Fibroblast of skin of abdomen (primary cell): Measurements from ENCODE around the gene PLSCR3.
A peak's percentile ranks its signal among the peaks of the same experiment; 100 is the strongest.

ENCODE experiments used
- DNase-seq: peaks from one replicate; pipeline ENCODE4 v3.0.0-alpha.2; 2013

The PLSCR3 gene

DNA sequence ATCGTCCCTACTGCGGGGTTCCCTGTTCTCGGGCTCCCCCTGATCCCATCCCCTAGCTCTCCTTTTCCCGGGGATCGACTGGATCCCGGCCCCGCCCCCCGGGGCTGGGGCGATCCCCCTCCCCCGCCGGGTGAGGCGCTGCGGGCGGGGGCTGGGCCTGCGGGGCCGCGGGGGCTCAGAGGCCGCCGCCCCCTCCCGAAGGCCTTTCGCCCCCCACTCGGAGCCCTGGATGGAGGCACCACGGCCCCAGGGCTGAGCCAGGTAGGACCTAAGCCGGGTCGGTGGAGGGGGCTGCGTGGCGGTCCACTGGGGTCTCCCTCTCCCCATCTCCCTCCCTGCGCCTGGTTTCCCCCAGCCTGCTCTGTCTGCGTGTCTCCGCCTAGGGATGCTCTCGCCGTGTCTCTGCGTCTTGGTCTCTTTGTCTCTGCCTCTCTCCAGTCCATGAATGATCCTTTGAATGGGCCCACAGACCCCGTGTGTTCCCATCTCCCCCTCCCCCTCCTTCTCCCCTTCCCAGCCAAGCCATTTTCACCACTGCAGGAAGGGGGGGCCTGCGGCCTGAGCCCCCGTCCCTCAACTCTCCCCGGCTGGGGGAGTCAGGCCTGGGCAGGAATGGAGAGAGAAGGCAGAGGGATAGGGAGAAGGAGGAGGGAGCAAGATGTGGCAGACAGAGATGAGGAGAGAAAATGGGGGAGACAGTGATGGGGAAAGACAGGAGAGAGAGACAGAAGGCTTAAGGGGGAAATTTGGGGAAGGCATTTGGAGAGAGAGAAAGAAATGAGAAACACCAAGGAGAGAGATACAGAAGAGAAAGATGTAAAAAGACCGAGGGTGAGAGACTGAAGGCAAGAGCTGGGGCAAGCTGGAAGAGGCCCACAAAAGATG lies 11.3 kb upstream of the PLSCR3 start:
- peak; percentile 15 for DNase-seq

DNA sequence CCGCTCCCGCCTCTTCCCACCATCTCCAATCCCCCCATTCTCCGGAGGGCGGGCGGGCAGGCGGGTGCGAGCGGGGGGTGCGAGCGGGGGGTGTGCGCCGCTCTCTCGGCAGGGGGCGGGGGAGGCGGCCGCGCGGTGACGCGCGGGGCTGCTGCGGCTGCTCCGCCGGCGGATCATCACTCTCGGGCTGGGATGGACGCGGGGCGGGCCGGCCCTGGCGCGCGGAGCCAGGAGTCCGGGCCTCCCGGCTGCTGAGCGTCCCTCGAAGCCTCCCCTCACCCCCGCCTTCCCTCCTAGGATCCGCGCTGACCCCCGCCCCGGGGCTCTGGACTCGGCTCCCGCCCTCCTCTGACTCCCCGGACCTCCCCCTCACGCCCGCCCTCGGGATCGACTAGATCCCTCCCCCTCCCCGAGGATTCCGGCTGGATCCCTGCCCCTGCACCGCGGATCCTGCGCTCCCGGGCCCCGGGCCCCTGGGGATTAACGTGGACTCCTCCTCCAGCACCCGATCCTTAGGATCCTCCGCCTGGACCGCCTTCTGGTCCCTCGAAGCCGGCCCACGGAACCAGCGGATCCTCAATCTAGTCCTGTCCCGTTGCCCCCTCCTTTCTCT lies 10.5 kb upstream of the PLSCR3 start:
- DNase-seq, result peak; percentile 24

DNA sequence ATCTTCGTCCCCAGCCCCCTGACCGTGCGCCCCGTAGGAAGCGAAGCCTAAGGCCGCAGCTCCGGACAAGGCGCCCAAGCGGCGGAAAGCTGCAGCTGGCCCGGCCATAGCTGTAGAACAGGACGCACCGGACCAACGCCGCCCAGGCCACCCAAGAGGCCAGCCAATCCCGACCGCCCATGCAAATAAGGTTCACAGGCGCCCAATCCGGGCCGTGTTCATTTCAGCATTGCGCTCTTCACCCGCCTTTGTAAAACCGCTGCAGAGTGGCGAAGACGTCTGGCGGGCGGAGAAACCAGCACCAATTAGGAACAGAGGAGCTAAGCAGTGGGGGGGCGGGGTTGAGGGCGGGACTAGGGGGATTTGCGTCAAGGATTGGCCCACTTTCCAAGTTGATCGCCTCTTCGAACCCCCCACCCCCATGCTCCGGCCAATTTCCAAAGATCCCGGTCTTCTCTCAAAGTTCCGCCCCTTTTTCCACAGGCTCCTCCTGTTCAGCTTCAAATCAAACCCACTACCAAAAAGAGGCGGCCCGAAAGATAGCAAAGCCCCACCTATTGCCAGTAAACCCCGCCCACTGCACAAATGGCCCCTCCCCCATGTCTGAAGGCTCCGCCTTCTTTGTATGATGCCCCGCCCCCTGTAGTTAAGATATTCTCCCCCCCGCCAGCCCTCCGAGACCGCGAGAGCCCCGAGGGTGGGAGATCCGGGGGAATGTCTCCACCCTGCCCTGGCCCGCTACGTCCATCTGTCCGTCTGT lies 9.8 kb upstream of the PLSCR3 start, which contains the start of gene TMEM256:
TSS of gene TMEM256 (minus strand) at position 121 of the 760 bp plus-strand sequence. CDS start at position 108, 13 bp downstream.
- DNase-seq, result peak; percentile 100

DNA sequence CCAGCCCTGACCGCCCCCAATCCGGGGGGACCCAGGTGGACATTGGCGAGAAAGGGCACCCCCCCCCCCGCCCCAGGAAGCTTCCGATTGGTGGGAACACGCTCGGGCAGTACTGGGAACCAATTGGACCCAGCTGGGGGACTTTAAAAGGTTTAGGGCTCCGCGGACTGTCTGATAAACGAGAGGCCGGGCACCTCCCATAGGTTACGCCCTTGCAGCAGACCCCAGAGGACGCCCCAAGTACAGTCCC lies 9.3 kb upstream of the PLSCR3 start:
- DNase-seq, result no peak

DNA sequence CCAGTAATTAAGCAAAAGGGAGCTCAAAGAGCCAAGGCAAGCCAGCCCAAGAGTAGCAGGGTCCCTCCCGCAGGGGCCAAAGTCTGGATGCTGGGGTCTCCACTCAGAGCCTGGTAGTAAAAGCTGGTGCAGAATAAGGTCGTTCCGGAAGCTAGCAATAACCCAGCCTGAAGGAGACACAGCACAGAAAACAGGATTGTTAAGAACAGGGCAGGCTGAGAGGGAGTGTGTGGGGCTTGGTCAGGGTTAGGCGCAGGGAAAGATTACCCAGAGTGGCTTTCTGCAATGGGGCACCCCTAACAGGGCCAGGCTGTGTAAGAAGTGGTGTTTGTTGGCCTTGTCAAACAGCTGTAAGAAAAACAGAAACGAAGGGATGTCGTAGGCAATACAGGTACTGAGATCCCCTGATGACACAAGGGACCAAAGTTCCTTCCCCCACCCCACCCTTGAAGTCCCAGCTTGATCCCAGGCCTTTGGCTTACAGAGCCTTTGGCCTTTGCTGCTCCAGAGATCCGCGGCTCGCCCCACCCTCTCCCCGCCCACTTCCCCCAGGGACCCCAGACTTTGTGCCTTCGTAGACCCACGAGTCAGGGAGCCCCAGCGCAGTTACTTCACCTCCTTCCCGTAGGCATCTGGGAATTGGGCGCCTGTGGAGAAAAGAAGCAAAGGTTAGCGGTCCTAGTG lies 8.9 kb upstream of the PLSCR3 start:
- peak; percentile 12 for DNase-seq

DNA sequence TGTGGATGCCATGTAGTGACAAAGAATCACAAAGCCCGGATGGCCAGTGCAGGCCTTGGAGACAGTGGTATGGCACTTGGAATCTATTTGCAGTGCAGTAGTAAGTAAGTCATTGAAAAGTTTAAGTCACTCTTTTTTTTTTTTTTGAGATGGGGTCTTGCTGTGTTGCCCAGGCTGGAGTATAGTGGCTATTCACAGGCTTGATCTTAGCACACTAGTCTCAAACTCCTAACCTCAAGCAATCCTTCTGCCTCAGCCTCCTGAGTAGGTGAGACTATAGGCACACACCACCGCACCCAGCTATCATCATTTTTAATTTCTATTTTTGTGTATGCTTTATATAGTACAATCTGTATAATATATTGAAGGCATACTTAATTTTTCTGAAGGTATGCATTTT lies 4.3 kb upstream of the PLSCR3 start:
- no peak for DNase-seq

DNA sequence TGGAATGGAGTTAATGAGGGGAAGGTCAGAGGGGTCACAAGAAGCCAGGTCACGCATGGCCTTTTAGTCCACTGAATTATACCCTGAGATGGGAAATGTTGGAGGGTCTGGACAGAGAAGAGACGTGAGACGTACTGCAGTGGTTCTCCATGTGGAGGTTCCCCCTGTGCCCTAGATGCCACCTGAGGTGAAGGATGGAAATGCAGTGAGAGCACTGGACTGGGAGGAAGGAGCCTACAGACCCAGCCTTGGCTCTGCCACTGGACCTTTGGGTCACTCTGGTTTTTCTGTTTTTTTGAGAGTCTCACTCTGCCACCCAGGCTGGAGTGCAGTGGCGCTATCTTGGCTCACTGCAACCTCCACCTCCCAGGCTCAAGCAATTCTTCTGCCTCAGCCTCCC lies 1.8 kb upstream of the PLSCR3 start:
- no peak for DNase-seq

DNA sequence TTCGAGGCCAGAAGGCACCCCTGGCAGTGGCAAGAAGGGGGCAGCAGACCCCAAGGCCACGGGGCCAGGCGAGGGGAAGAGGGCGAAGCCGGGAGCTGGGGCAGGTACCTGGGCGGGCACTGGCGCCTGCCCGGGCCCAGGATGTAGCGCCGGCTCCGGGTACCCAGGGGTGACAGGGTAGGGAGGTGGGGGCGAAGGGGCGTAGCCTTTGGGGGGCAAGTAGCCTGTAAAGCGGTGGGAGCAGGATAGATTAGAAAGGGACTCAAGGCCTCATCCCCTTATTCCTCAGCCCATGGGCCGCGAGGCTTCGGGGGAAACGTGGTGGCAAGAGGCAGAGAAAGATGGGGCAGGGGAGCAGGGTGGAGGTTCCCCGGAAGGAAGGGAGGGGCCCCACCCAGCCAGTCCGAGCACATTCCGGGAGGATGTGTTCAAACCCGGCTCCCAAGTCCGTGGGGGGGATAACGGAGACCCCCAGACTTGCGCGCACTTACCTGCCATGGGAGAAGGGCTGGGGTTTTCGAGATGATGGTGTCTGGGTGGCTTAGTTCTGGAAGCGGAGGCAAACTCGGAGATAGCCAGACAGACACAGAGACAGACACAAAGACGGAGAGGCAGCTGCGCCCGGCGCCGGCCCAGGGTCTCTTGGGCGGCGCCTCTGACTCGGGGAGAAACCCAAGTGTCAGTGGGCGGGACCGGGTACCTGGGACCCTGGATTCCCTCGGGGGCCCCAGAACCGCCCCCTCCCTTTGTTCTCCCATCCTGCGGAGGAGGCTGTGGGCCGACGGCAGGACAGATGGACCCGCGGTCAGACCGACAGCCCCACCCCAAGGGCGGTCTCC lies 493 bp downstream of the PLSCR3 start:
- peak; percentile 17 for DNase-seq

DNA sequence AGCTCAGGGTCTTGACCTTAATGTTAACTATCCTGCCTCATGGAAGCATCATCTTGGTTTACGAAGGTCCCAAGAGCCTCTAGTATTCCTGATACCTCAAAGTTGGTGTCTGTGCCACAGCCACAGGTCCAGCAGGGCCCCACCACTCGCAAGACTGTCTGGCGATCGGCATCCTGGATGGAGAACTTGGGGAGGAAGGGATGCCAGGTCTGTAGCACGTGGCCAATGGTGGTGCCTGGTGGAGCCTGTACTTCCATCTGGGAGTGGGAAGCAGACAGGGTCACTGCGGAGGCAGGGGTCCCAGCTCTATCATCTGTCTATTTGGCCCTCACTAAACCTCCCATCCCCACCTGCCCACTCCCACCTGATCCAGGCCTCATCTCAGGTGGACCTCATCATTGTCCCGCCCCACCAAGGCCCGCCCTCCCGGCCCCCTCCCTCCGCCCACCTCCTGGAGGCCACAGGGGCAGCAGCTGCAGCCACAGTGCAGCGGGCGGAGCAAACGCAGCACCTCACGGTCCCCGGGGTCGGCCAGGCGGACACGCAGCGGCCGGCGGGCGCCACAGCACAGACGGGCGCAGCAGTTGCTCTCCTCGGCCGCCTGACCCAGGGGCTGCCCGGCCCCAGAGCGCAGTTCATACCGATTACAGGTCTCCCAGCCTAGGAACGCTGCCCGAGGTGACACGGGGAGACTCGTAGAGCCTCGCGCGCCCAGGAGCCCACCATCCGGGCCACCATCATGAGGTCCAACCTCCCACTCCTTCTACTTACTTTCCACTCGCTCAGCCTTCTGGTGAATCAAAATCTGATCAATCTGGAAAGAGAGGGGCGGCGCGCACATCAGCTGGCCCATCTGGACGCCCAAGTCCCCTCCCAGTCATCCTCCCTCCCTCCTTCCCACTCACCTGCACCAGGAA lies 1.4 kb downstream of the PLSCR3 start:
- no peak for DNase-seq

DNA sequence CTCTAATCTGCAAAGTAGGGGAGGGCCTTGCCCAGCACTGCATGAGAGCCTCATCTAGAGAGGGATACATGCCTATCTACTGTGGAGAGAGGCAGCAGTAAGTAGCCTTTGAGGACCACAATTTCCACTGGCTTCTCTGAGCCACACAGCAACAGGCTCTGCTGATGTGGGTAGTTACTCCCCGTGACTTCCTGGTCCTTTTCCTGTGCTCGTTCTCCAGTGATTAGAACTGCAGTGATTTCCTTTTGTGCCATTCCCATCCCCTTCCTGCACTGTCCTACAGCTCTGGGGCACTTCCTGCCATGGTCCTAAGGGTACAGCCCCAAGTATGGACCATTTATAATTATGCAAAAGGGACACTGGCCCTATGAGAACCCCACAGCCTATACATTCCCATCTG lies 3.0 kb downstream of the PLSCR3 start:
- no peak for DNase-seq

DNA sequence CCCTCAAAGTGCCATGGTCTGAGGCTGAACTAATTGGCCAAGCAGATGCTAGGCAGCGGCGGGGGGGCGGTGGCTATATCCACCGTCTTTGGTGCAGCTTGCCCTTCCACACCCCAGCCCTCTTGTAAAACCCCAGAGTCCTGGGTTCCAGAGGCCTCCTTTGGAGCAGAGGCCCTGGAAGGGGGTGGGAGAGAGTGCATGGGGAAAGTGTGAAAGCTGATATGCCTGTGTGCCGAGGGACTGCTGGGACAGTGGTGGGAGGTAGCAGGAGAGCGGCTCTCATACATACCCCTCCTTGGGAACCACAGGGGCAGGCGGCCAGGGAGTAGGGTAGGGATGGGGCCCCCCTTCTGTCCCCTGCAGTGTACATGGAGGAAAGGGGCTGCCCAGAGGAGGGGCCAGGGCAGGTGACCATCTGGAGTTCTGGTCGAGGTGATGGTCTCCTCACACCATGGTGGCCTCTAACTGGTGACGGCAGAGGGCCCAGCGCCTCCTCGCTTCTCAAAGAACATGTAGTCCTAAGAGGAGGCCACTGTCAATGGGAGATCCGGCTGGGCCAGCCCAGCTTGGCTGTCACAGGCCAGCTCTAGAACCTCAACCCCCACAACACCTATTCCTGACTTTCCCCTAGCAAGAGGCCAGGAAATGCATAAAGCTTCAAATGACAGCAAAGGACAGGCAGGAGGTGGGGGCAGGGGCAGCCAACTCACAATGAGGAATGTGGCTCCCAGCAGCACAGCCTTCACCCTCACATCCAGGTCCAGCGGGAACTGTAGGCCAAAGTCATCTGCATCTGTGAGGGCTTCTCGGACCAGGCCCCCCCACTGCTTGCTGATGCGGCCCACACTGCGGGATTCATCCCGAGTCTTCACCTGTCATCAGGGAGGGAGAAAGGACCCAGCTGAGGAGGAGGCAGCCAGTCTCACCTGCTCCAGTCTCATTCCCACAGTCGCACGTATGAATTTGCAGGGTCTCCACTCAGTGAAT lies 4.1 kb downstream of the PLSCR3 start:
- no peak for DNase-seq

DNA sequence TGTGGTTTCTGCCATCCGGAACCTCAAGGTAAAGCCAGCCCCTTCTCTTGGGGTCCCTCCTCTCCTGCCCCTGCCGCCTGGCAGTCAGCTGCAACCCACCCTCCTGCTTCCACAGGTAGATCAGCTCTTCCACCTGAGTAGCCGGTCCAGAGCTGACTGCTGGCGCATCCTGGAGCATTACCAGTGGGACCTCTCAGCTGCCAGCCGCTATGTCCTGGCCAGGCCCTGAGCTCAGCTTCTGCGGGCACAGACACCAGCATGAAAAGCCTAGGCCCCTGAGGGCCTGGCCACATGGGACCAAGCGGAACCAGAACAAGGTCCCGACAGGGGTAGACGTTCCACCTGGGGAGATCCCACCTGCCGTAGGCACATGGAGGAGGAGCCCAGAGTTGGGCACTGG lies 5.5 kb downstream of the PLSCR3 start:
- DNase-seq, result no peak

DNA sequence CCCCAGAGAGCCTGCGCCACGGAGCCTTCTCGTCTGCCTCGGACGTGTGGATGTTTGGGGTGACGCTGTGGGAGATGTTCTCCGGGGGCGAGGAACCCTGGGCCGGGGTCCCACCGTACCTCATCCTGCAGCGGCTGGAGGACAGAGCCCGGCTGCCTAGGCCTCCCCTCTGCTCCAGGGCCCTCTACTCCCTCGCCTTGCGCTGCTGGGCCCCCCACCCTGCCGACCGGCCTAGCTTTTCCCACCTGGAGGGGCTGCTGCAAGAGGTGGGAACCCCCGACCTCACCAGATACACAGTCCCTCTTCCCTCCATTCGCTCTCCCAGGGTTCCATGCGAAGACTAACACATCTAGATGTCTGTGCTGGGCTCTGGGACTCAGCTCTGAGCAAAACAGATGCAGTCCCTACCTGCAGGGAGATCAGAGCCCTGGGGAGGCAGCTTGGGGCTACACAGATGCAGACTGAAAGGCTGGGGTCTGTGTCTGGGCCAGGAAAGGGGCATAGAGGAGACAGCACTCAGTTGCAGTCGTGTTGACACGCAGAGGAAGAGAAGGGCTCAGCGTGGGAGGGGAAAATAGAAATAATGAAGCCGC lies 9.7 kb downstream of the PLSCR3 start:
- DNase-seq, result no peak

DNA sequence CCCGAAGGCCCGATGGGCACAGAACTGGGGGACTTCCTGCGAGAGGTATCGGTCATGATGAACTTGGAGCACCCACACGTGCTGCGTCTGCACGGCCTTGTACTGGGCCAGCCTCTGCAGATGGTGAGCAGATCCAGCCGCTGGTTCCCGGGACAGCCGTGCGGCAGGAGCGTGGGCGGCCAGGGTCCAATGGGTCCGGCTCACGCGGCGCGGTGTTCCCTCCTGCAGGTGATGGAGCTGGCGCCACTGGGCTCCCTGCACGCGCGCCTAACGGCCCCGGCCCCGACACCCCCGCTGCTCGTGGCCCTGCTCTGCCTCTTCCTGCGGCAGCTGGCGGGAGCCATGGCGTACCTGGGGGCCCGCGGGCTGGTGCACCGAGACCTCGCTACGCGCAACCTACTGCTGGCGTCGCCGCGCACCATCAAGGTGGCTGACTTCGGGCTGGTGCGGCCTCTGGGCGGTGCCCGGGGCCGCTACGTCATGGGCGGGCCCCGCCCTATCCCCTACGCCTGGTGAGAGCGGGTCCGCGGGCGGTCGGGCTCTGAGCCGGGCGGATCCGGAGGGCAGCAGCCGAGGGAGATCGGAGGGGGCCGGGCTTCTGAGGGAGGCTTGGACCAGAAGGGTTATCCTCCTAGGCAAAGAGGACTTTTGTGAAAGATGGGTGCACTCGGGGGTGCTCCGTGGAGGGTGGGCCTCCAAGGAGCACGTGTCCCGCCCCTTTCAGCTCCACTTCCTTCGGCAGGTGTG lies 10.4 kb downstream of the PLSCR3 start:
- peak; percentile 30 for DNase-seq

DNA sequence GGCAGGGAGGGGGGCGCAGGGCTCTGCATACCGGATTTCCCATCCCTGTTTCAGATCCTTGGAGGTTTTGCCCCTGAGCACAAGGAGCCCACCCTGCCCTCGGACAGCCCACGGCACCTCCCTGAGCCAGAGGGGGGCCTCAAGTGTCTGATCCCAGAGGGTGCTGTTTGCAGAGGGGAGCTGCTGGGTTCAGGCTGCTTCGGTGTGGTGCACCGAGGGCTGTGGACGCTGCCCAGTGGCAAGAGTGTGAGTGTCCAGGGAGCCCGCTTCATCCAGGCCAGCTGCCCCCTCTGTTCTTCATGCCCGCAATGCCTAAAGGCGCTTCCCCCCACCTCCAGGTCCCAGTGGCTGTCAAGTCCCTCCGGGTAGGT lies 11.0 kb downstream of the PLSCR3 start:
- no peak for DNase-seq

DNA sequence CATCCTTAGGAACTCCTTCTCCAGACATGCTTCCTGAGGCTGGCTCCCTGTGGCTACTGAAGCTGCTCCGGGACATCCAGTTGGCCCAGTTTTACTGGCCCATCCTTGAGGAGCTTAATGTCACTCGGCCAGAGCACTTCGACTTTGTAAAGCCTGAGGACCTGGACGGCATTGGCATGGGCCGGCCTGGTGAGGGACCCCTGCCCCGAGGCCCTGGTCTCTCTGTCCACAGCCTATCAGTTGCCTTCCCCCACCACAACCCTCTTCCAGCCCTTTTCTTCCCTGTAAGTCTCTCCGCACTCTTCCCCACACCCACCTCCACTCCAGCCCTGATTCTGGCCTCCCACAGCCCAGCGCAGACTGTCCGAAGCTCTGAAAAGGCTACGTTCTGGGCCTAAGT lies 11.4 kb downstream of the PLSCR3 start:
- DNase-seq, result no peak

DNA sequence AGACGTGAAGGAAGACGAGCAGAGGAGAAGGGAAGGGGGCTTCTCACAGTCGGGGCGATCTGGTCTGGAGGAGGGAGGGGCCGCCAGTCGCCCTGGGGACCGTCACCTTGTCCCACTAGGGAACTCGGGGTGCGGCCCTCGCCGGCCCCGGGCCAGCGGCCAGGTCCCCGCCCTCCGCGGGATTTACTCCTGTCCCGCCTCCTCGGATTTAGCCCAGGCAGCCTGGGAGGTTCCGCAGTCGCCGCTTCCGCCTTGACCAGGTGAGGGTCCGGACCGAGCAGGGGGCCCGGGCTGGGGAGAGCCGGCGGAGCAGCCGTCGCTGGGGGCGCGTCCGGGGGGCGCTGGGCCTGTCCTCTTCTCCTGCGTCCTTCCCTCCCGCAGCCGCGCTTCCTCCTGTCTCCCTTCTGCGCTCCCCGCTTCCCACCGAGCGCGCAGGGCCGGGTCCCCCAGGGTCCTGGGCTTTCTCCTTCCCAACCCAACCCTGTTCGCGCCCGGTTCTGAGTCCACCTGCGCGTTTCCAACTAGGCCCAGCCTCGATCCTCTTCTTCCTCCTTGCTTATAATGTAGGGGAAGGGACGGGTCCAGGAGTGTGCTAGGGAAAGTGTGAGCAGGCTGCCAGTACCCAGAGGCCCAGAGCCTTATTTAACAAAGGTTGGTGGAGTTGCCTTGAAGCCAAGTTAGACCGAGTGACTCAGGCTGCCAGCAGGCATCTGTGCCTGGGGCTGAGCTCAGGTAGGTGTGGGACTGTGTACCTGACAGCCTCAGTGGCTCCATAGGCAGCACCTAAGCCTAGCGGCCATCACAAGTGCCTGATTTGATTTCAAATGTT lies 13.3 kb downstream of the PLSCR3 start, which contains the start of gene TNK1:
TSS of gene TNK1 (plus strand) at position 235 of the 829 bp plus-strand sequence. CDS start 1,838 bp downstream, outside the sequence.
- DNase-seq, result no peak
